ENCODE results near the gene USP1.

Gene USP1

GRCh38 chr1:62417351-62417999 is 19.4 kb upstream of the USP1 start:
- peak; percentile 5 for DNase-seq
- no peaks in the 10 kb centered on the region for H3K79me1 ChIP-seq (replicated peaks; ENCODE audit: low read length, poor library complexity, severe bottlenecking)
- no peak overlapping the region for H2BK5ac ChIP-seq (ENCODE audit: low read depth, low read length, poor library complexity, severe bottlenecking)
- H3K27ac ChIP-seq (ENCODE audit: low read length, poor library complexity, severe bottlenecking), result no peak overlapping the region
- no peak overlapping the region for H4K8ac ChIP-seq (ENCODE audit: low read length)
- H2BK15ac ChIP-seq (ENCODE audit: low read depth, poor library complexity, severe bottlenecking), result no peak overlapping the region
- H4K91ac ChIP-seq (ENCODE audit: low read length), result no peak overlapping the region
- no peak overlapping the region for H2BK12ac ChIP-seq (ENCODE audit: low read length in 2 of 2)
- H2AK5ac ChIP-seq (ENCODE audit: low read length, severe bottlenecking), result no peak overlapping the region
- no peak overlapping the region for H3K18ac ChIP-seq (ENCODE audit: low read depth in 1 of 2, low read length in 2 of 2)
- no peak overlapping the region for H3K4ac ChIP-seq (ENCODE audit: low read depth in 1 of 2, low read length in 2 of 2)
- H3K36me3 ChIP-seq (ENCODE audit: control insufficient read depth in 1 of 2, insufficient read depth in 2 of 2, low read depth in 1 of 2, low read length in 2 of 2), result no peaks in the 10 kb centered on the region
- H3K9ac ChIP-seq (ENCODE audit: low read length), result no peak overlapping the region
- H3K23ac ChIP-seq (ENCODE audit: low read length in 2 of 2), result no peak overlapping the region
- no peak overlapping the region for H2AFZ ChIP-seq (ENCODE audit: low read depth, low read length)
- no peak overlapping the region for H3K4me3 ChIP-seq (ENCODE audit: insufficient read depth in 1 of 2, low read depth in 1 of 2, low read length in 2 of 2)
- no peaks in the 10 kb centered on the region for H3K9me3 ChIP-seq (ENCODE audit: control insufficient read depth, low read length)
- H3K27me3 ChIP-seq (ENCODE audit: control insufficient read depth in 1 of 2, insufficient read depth in 1 of 2, low read length in 2 of 2), result peaks cover 0 to under 1% of the 10 kb centered on the region in 2 experiments
- H3K14ac ChIP-seq (ENCODE audit: low read length in 2 of 2), result no peak overlapping the region
- H2BK120ac ChIP-seq (ENCODE audit: low read depth, low read length), result no peak overlapping the region
- H3K4me2 ChIP-seq (ENCODE audit: low read length, poor library complexity, severe bottlenecking), result no peak overlapping the region
- peaks cover 2% of the 10 kb centered on the region for H3K4me1 ChIP-seq (ENCODE audit: control insufficient read depth, insufficient read depth, low read depth, low read length)
- 64% methylated on average over 1 of the region's 2 CpGs for WGBS

GRCh38 chr1:62420214-62420613 is 16.6 kb upstream of the USP1 start:
- H4K91ac ChIP-seq (ENCODE audit: low read length), result no peak overlapping the region
- H3K14ac ChIP-seq (ENCODE audit: low read length in 2 of 2), result no peak overlapping the region
- H3K4ac ChIP-seq (ENCODE audit: low read depth in 1 of 2, low read length in 2 of 2), result no peak overlapping the region
- H3K4me1 ChIP-seq (ENCODE audit: control insufficient read depth, insufficient read depth, low read depth, low read length), result peaks cover 7% of the 10 kb centered on the region
- H2AFZ ChIP-seq (ENCODE audit: low read depth, low read length), result no peak overlapping the region
- H3K4me2 ChIP-seq (ENCODE audit: low read length, poor library complexity, severe bottlenecking), result no peak overlapping the region
- no peak for DNase-seq
- no peaks in the 10 kb centered on the region for H3K27me3 ChIP-seq (ENCODE audit: control insufficient read depth in 1 of 2, insufficient read depth in 1 of 2, low read length in 2 of 2)
- no peaks in the 10 kb centered on the region for H3K79me1 ChIP-seq (replicated peaks; ENCODE audit: low read length, poor library complexity, severe bottlenecking)
- no peak overlapping the region for H3K18ac ChIP-seq (ENCODE audit: low read depth in 1 of 2, low read length in 2 of 2)
- no peaks in the 10 kb centered on the region for H3K36me3 ChIP-seq (ENCODE audit: control insufficient read depth in 1 of 2, insufficient read depth in 2 of 2, low read depth in 1 of 2, low read length in 2 of 2)
- H2BK15ac ChIP-seq (ENCODE audit: low read depth, poor library complexity, severe bottlenecking), result no peak overlapping the region
- WGBS, result no CpG with 5 or more reads among the region's 1 CpG
- no peak overlapping the region for H3K9ac ChIP-seq (ENCODE audit: low read length)
- H2BK120ac ChIP-seq (ENCODE audit: low read depth, low read length), result no peak overlapping the region
- H2BK5ac ChIP-seq (ENCODE audit: low read depth, low read length, poor library complexity, severe bottlenecking), result no peak overlapping the region
- no peak overlapping the region for H3K4me3 ChIP-seq (ENCODE audit: insufficient read depth in 1 of 2, low read depth in 1 of 2, low read length in 2 of 2)
- H3K23ac ChIP-seq (ENCODE audit: low read length in 2 of 2), result no peak overlapping the region
- no peak overlapping the region for H2BK12ac ChIP-seq (ENCODE audit: low read length in 2 of 2)
- no peak overlapping the region for H2AK5ac ChIP-seq (ENCODE audit: low read length, severe bottlenecking)
- H3K9me3 ChIP-seq (ENCODE audit: control insufficient read depth, low read length), result no peaks in the 10 kb centered on the region
- no peak overlapping the region for H3K27ac ChIP-seq (ENCODE audit: low read length, poor library complexity, severe bottlenecking)
- H4K8ac ChIP-seq (ENCODE audit: low read length), result no peak overlapping the region

GRCh38 chr1:62423580-62424242 is 13.1 kb upstream of the USP1 start:
- H2BK15ac ChIP-seq (ENCODE audit: low read depth, poor library complexity, severe bottlenecking), result no peak overlapping the region
- H3K4me3 ChIP-seq (ENCODE audit: insufficient read depth in 1 of 2, low read depth in 1 of 2, low read length in 2 of 2), result no peak overlapping the region
- H2AK5ac ChIP-seq (ENCODE audit: low read length, severe bottlenecking), result no peak overlapping the region
- no peaks in the 10 kb centered on the region for H3K9me3 ChIP-seq (ENCODE audit: control insufficient read depth, low read length)
- no peaks in the 10 kb centered on the region for H3K79me1 ChIP-seq (replicated peaks; ENCODE audit: low read length, poor library complexity, severe bottlenecking)
- no peak overlapping the region for H3K4me2 ChIP-seq (ENCODE audit: low read length, poor library complexity, severe bottlenecking)
- H2BK12ac ChIP-seq (ENCODE audit: low read length in 2 of 2), result no peak overlapping the region
- H4K91ac ChIP-seq (ENCODE audit: low read length), result no peak overlapping the region
- H2BK120ac ChIP-seq (ENCODE audit: low read depth, low read length), result no peak overlapping the region
- no peak overlapping the region for H4K8ac ChIP-seq (ENCODE audit: low read length)
- WGBS, result 88% methylated on average over 9 of the region's 14 CpGs
- no peak overlapping the region for H2BK5ac ChIP-seq (ENCODE audit: low read depth, low read length, poor library complexity, severe bottlenecking)
- no peak overlapping the region for H3K27ac ChIP-seq (ENCODE audit: low read length, poor library complexity, severe bottlenecking)
- no peak overlapping the region for H3K18ac ChIP-seq (ENCODE audit: low read depth in 1 of 2, low read length in 2 of 2)
- H3K23ac ChIP-seq (ENCODE audit: low read length in 2 of 2), result no peak overlapping the region
- no peak overlapping the region for H3K9ac ChIP-seq (ENCODE audit: low read length)
- peak overlapping the region in 1 of 2 experiments; percentile 41 for H3K4ac ChIP-seq (ENCODE audit: low read depth in 1 of 2, low read length in 2 of 2)
- DNase-seq, result no peak
- H3K14ac ChIP-seq (ENCODE audit: low read length in 2 of 2), result no peak overlapping the region
- H3K27me3 ChIP-seq (ENCODE audit: control insufficient read depth in 1 of 2, insufficient read depth in 1 of 2, low read length in 2 of 2), result no peaks in the 10 kb centered on the region
- H3K36me3 ChIP-seq (ENCODE audit: control insufficient read depth in 1 of 2, insufficient read depth in 2 of 2, low read depth in 1 of 2, low read length in 2 of 2), result no peaks in the 10 kb centered on the region
- H3K4me1 ChIP-seq (ENCODE audit: control insufficient read depth, insufficient read depth, low read depth, low read length), result peaks cover 6% of the 10 kb centered on the region
- H2AFZ ChIP-seq (ENCODE audit: low read depth, low read length), result no peak overlapping the region

- Histone ChIP-seq H3K4me2 (ENCODE audit: low read length, poor library complexity, severe bottlenecking) (peak overlapping the region; percentile 22), H3K79me1 (replicated peaks; ENCODE audit: low read length, poor library complexity, severe bottlenecking) (no peaks in the 10 kb centered on the region), H2AFZ (ENCODE audit: low read depth, low read length) (peak overlapping the region; percentile 61), H2BK5ac (ENCODE audit: low read depth, low read length, poor library complexity, severe bottlenecking) (no peak overlapping the region), H3K4me3 (ENCODE audit: insufficient read depth in 1 of 2, low read depth in 1 of 2, low read length in 2 of 2) (no peak overlapping the region), H3K9me3 (ENCODE audit: control insufficient read depth, low read length) (no peaks in the 10 kb centered on the region), H3K23ac (ENCODE audit: low read length in 2 of 2) (no peak overlapping the region), H3K9ac (ENCODE audit: low read length) (no peak overlapping the region), H3K4me1 (ENCODE audit: control insufficient read depth, insufficient read depth, low read depth, low read length) (peaks cover 6% of the 10 kb centered on the region), H2AK5ac (ENCODE audit: low read length, severe bottlenecking) (no peak overlapping the region), H2BK12ac (ENCODE audit: low read length in 2 of 2) (no peak overlapping the region), H3K36me3 (ENCODE audit: control insufficient read depth in 1 of 2, insufficient read depth in 2 of 2, low read depth in 1 of 2, low read length in 2 of 2) (no peaks in the 10 kb centered on the region), H3K18ac (ENCODE audit: low read depth in 1 of 2, low read length in 2 of 2) (no peak overlapping the region), H4K8ac (ENCODE audit: low read length) (no peak overlapping the region), H3K27ac (ENCODE audit: low read length, poor library complexity, severe bottlenecking) (no peak overlapping the region), H2BK15ac (ENCODE audit: low read depth, poor library complexity, severe bottlenecking) (no peak overlapping the region), H3K14ac (ENCODE audit: low read length in 2 of 2) (no peak overlapping the region), H4K91ac (ENCODE audit: low read length) (no peak overlapping the region), H2BK120ac (ENCODE audit: low read depth, low read length) (no peak overlapping the region), H3K27me3 (ENCODE audit: control insufficient read depth in 1 of 2, insufficient read depth in 1 of 2, low read length in 2 of 2) (no peaks in the 10 kb centered on the region), H3K4ac (ENCODE audit: low read depth in 1 of 2, low read length in 2 of 2) (peak overlapping the region in 1 of 2 experiments; percentile 16)
- 73% methylated on average over 4 of the region's 4 CpGs for WGBS
- DNase-seq, result no peak
These were observed 12.4 kb upstream of the USP1 start for GRCh38 chr1:62424411-62424810.
